Measurements from ENCODE around the gene GSK3A.
"Not testable (repeated sequence)": the region's sequence is repeated elsewhere in the genome, so short reads cannot be mapped to it uniquely, and the experiment has no call there.

The GSK3A gene

GRCh38 chr19:42267644-42268141, 25.3 kb upstream of the GSK3A start:
- DNase-seq: no peak

GRCh38 chr19:42266928-42267603, 24.7 kb upstream of the GSK3A start:
- not testable (repeated sequence) for DNase-seq

GRCh38 chr19:42266105-42266504, 23.7 kb upstream of the GSK3A start:
- DNase-seq: not testable (repeated sequence)

- no peak for DNase-seq
These were observed 19.4 kb upstream of the GSK3A start for GRCh38 chr19:42261763-42262162.

GRCh38 chr19:42257842-42258241, 15.4 kb upstream of the GSK3A start:
- DNase-seq: not testable (repeated sequence)

- DNase-seq: peak; percentile 67
These were observed 13.7 kb upstream of the GSK3A start for GRCh38 chr19:42255766-42256745.

- DNase-seq: peak; percentile 87
These were observed 12.7 kb upstream of the GSK3A start, which contains the start of gene ERF for GRCh38 chr19:42254850-42255765. Gene ERF, minus strand, starts transcription at chr19:42255128. Its CDS starts 129 bp downstream, at chr19:42254999.

- DNase-seq: peak; percentile 50
These were observed 11.9 kb upstream of the GSK3A start for GRCh38 chr19:42254089-42254849.

- peak; percentile 36 for DNase-seq
These were observed 11.1 kb upstream of the GSK3A start for GRCh38 chr19:42253245-42254088.

GRCh38 chr19:42252365-42253244, 10.2 kb upstream of the GSK3A start:
- peak; percentile 49 for DNase-seq

GRCh38 chr19:42251572-42252358, 9.4 kb upstream of the GSK3A start:
- DNase-seq: no peak

- peak; percentile 45 for DNase-seq
These were observed 8.5 kb upstream of the GSK3A start for GRCh38 chr19:42250666-42251531.

- DNase-seq: no peak
These were observed 7.8 kb upstream of the GSK3A start for GRCh38 chr19:42250183-42250665.

GRCh38 chr19:42249769-42250168, 7.4 kb upstream of the GSK3A start:
- no peak for DNase-seq

- no peak for DNase-seq
These were observed 6.8 kb upstream of the GSK3A start for GRCh38 chr19:42249149-42249750.

GRCh38 chr19:42248270-42249148, 6.1 kb upstream of the GSK3A start:
- no peak for DNase-seq
